Transverse colon (tissue), 4 donors: ENCODE results near the gene CDH13.

Experiments
- EP300 ChIP-seq: sonication (generic); formaldehyde crosslinking; IDR thresholded peaks from one replicate; pipeline ENCODE4 v1.6.1; 2017; ENCODE audit warnings: antibody characterized with exemption, low read depth
- POLR2AphosphoS5 ChIP-seq, 3 donors: sonication (generic); formaldehyde crosslinking; IDR thresholded peaks; one replicate each; pipeline ENCODE4 v1.6.1; 2016; ENCODE audit warnings: antibody characterized with exemption in 3 of 3
- TF ChIP-seq, protein P1 (sequence below), 5 experiments: fragments of 200-600 bp in 3 of 5; fragments of 450-650 bp in 2 of 5; sonication (generic) in 3 of 5; IDR thresholded peaks; 1 replicate in 2 of 5; 2 replicates in 3 of 5; pipeline ENCODE4 v1.5.1; 2016 to 2017; ENCODE audit warnings: antibody characterized with exemption in 5 of 5, inconsistent platforms in 3 of 5, mild to moderate bottlenecking in 2 of 5, moderate library complexity in 1 of 5

DNA sequence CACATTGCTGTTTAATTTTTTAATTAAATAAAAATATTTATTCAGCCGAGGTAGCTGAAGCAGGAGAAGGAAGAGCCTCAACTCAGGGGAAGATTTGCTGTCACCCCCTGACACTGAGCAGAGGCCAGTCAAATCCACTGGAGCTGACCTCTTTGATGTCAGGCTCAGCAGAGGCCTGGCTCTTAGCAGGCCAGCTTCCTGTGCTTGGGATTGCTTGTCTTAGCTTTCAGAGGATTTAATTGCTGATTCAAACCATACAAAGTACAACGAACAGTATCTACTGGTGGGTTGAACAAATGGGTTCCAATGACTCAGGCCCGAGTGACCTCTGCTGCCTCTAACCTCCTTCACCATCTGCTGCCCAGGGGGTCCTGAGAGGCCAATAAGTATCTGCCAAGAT lies 764.0 kb downstream of the CDH13 start:
- TF ChIP-seq, protein P1, sequence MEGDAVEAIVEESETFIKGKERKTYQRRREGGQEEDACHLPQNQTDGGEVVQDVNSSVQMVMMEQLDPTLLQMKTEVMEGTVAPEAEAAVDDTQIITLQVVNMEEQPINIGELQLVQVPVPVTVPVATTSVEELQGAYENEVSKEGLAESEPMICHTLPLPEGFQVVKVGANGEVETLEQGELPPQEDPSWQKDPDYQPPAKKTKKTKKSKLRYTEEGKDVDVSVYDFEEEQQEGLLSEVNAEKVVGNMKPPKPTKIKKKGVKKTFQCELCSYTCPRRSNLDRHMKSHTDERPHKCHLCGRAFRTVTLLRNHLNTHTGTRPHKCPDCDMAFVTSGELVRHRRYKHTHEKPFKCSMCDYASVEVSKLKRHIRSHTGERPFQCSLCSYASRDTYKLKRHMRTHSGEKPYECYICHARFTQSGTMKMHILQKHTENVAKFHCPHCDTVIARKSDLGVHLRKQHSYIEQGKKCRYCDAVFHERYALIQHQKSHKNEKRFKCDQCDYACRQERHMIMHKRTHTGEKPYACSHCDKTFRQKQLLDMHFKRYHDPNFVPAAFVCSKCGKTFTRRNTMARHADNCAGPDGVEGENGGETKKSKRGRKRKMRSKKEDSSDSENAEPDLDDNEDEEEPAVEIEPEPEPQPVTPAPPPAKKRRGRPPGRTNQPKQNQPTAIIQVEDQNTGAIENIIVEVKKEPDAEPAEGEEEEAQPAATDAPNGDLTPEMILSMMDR (IDR thresholded peaks at IDR 0.05), result no peak
- TF ChIP-seq EP300 (no peak), POLR2AphosphoS5 (IDR thresholded peaks at IDR 0.05) (no peak)
